Smooth muscle cell (in vitro differentiated cells): Measurements from ENCODE around the gene STAP2. TPM values are rescaled to one million over a fixed set of nuclear protein-coding genes. Genes with fewer than 3 reads are reported as not detected.

Experiments used
- DNase-seq: peaks from one replicate; lab custom pipeline; 2025; ENCODE audit not compliant: unreplicated experiment; lab: John Stamatoyannopoulos, UW
- H2AFZ ChIP-seq: fragments of 200-600 bp; sonication (generic); 2 replicates; pipeline ENCODE4 v1.6.0; 2016; ENCODE audit warnings: antibody characterized with exemption, low read depth, mild to moderate bottlenecking
- H3F3A ChIP-seq: fragments of 200-600 bp; sonication (generic); 2 replicates; pipeline ENCODE4 v1.6.0; 2017; ENCODE audit warnings: antibody characterized with exemption, low read depth
- H3K27ac ChIP-seq: fragments of 200-600 bp; sonication (generic); 2 replicates; pipeline ENCODE4 v1.5.1; 2016; ENCODE audit warnings: low read depth, mild to moderate bottlenecking
- H3K27me3 ChIP-seq: fragments of 200-600 bp; sonication (generic); 2 replicates; pipeline ENCODE4 v1.6.1; 2016; ENCODE audit warnings: low read depth, mild to moderate bottlenecking
- H3K36me3 ChIP-seq: fragments of 200-600 bp; sonication (generic); 2 replicates; pipeline ENCODE4 v1.5.1; 2016; ENCODE audit warnings: low read depth
- H3K4me1 ChIP-seq: fragments of 200-600 bp; sonication (generic); 2 replicates; pipeline ENCODE4 v1.5.1; 2016; ENCODE audit warnings: low read depth
- H3K4me2 ChIP-seq: fragments of 200-600 bp; sonication (generic); 2 replicates; pipeline ENCODE4 v1.6.0; 2016; ENCODE audit warnings: mild to moderate bottlenecking
- H3K4me3 ChIP-seq: fragments of 200-600 bp; sonication (generic); 2 replicates; pipeline ENCODE4 v1.5.1; 2016; ENCODE audit warnings: mild to moderate bottlenecking
- H3K79me2 ChIP-seq: fragments of 200-600 bp; sonication (generic); 2 replicates; pipeline ENCODE4 v1.6.0; 2016; ENCODE audit warnings: low read depth, mild to moderate bottlenecking
- H3K9ac ChIP-seq: fragments of 200-600 bp; sonication (generic); 2 replicates; pipeline ENCODE4 v1.6.0; 2016; ENCODE audit warnings: low read depth
- H3K9me3 ChIP-seq: fragments of 200-600 bp; sonication (generic); replicated peaks from 2 replicates; pipeline ENCODE4 v1.5.1; 2016; ENCODE audit warnings: low read depth
- H4K20me1 ChIP-seq: fragments of 200-600 bp; sonication (generic); 2 replicates; pipeline ENCODE4 v1.6.0; 2016; ENCODE audit warnings: low read depth
- whole genome bisulfite sequencing: methylation state at CpG from one replicate; pipeline ENCODE4 v1.1.7; 2016; ENCODE audit warnings: low lambda C conversion rate; 5-methylcytosine and 5-hydroxymethylcytosine counted together
- polyA plus RNA-seq: library from polyadenylated mRNA; unstranded; fragments of >200 nt; fragmentation: Nextera tagmentation; extraction: Ambion mirVana; gene quantifications from 2 replicates; pipeline ENCODE4 v1.2.1, GENCODE V29; 2016
- total RNA-seq: library from RNA; depleted of rRNA; stranded (reverse); fragments of >200 nt; gene quantifications from 2 replicates; pipeline ENCODE4 v1.2.3, GENCODE V29; 2014
- TF ChIP-seq, protein P1 (sequence below): fragments of 200-600 bp; sonication (generic); IDR thresholded peaks from 2 replicates; pipeline ENCODE4 v1.5.1; 2017; ENCODE audit warnings: borderline replicate concordance, mild to moderate bottlenecking, antibody characterized with exemption; ENCODE audit not compliant: insufficient read depth, poor library complexity, severe bottlenecking

Gene STAP2
- total and polyA plus RNA-seq, 2 experiments from 2014 or later: 8.3 to 10.7 TPM

DNA sequence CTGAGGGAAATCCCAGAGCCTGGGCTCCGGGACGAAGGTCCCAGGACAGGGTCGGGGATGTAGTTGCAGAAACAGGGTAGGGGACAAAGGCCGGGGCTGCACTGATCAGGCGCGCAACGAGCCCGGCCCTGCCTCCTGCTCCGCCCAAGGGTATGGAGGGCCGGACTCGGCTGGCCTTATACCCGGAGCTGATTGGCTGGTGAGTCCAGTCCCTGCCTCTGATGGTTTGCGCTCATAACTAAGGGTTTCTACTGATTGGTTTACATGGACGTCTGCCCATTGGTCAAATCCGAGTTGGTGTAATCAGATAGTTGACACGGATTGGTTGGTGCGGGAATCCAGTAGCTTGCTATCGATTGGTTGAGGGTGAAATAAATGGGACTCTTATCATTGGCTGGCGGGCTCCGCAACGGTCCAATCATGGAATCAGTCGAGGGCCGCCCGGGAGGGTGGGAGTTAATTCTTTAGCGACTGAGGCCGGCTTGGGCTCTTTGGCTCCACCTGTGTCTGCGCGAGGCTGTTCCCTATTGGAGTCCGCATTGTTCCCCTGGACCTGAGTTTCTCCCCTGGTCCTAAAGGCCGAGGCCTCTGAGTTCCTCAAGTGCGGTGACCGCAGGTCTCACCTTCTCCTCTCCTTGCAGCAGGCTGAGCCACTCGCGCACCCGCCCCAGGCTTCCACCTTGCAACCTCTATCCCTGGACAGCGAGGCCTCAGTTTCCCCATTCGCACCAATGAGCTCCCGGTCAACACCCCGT, 4.2 kb upstream of the STAP2 start:
- H3K4me1 ChIP-seq: peaks cover 11% of the 10 kb centered on the region
- H4K20me1 ChIP-seq: no peaks in the 10 kb centered on the region
- no peaks in the 10 kb centered on the region for H3K9me3 ChIP-seq
- H3K4me3 ChIP-seq: peak overlapping the region; percentile 66
- DNase-seq: peak; percentile 90
- under 1% methylated on average over 36 of the region's 39 CpGs for WGBS
- peaks cover 5% of the 10 kb centered on the region for H3F3A ChIP-seq
- peak overlapping the region; percentile 67 for H3K9ac ChIP-seq
- no peaks in the 10 kb centered on the region for H3K27me3 ChIP-seq
- peak overlapping the region; percentile 94 for H3K4me2 ChIP-seq
- peak overlapping the region; percentile 83 for H2AFZ ChIP-seq
- H3K36me3 ChIP-seq: no peaks in the 10 kb centered on the region
- TF ChIP-seq, protein P1, sequence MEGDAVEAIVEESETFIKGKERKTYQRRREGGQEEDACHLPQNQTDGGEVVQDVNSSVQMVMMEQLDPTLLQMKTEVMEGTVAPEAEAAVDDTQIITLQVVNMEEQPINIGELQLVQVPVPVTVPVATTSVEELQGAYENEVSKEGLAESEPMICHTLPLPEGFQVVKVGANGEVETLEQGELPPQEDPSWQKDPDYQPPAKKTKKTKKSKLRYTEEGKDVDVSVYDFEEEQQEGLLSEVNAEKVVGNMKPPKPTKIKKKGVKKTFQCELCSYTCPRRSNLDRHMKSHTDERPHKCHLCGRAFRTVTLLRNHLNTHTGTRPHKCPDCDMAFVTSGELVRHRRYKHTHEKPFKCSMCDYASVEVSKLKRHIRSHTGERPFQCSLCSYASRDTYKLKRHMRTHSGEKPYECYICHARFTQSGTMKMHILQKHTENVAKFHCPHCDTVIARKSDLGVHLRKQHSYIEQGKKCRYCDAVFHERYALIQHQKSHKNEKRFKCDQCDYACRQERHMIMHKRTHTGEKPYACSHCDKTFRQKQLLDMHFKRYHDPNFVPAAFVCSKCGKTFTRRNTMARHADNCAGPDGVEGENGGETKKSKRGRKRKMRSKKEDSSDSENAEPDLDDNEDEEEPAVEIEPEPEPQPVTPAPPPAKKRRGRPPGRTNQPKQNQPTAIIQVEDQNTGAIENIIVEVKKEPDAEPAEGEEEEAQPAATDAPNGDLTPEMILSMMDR: no peak
- H3K27ac ChIP-seq: peak overlapping the region; percentile 62
- H3K79me2 ChIP-seq: no peaks in the 10 kb centered on the region

DNA sequence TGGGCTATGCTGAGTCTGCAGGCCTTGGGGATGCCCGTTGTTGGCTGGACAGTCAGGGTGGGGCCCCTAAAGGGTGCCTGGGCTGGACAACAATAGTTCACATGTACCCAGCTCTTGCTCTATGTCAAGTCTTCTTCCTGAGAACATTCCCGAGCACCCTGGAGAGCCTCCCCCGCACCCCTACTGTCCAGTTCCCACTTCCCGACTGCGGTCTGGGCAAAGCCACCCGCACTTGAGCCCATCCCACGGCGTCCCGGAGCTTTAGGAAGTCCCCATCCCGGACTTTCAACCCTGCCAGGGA, 3.6 kb upstream of the STAP2 start:
- no peaks in the 10 kb centered on the region for H4K20me1 ChIP-seq
- H2AFZ ChIP-seq: no peak overlapping the region
- WGBS: 9% methylated on average over 8 of the region's 10 CpGs
- H3K27me3 ChIP-seq: no peaks in the 10 kb centered on the region
- peak overlapping the region; percentile 62 for H3K4me3 ChIP-seq
- peaks cover 11% of the 10 kb centered on the region for H3K4me1 ChIP-seq
- H3K27ac ChIP-seq: peak overlapping the region; percentile 62
- H3K36me3 ChIP-seq: no peaks in the 10 kb centered on the region
- H3K79me2 ChIP-seq: no peaks in the 10 kb centered on the region
- H3K9ac ChIP-seq: peak overlapping the region; percentile 67
- TF ChIP-seq, protein P1: no peak
- DNase-seq: no peak
- no peaks in the 10 kb centered on the region for H3F3A ChIP-seq
- H3K9me3 ChIP-seq: no peaks in the 10 kb centered on the region
- peak overlapping the region; percentile 93 for H3K4me2 ChIP-seq

DNA sequence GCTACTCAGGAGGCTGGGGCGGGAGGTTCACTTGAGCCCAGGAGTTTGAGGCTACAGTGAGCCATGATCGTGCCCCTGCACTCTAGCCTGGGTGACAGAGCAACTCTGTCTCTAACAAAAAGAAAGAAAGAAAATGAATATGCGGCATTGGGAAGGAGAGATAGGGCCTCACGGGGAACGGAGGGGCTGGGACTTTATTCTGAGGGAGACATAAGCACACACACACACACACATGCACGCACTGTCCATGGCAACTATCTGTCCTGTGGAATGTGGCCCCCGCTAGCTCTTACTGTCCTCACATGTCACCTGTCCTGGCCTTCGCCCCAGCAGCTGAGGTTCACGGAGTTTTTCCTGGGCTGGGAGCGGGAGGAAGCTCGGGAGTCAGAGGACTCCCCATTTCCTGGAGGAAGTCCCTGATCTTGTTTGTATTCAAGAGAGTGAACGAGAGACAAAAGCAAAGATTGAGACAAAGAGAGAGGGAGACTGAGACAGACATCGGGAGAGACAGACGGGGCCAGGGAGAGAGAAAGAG, 654 bp downstream of the STAP2 start:
- H3K4me1 ChIP-seq: peaks cover 5% of the 10 kb centered on the region
- H4K20me1 ChIP-seq: no peaks in the 10 kb centered on the region
- peak overlapping the region; percentile 47 for H3K27ac ChIP-seq
- peak overlapping the region; percentile 51 for H3K4me3 ChIP-seq
- H3F3A ChIP-seq: no peaks in the 10 kb centered on the region
- H3K9ac ChIP-seq: peak overlapping the region; percentile 55
- no peaks in the 10 kb centered on the region for H3K27me3 ChIP-seq
- H2AFZ ChIP-seq: peak overlapping the region; percentile 85
- no peak for DNase-seq
- TF ChIP-seq, protein P1: no peak
- WGBS: 35% methylated on average over 14 of the region's 14 CpGs
- no peaks in the 10 kb centered on the region for H3K36me3 ChIP-seq
- H3K4me2 ChIP-seq: peak overlapping the region; percentile 85
- H3K9me3 ChIP-seq: no peaks in the 10 kb centered on the region
- H3K79me2 ChIP-seq: no peaks in the 10 kb centered on the region
